SK-N-DZ (cell line): ENCODE measurements around the gene CTSO. TPM values are rescaled to one million over a fixed set of nuclear protein-coding genes. Genes with fewer than 3 reads are reported as not detected.
A peak's percentile ranks its signal among the peaks of the same experiment; 100 is the strongest.

ENCODE experiments used
- DNase-seq: peaks from one replicate; pipeline ENCODE4 v3.0.0-alpha.2; 2015; ENCODE audit warnings: low spot score
- polyA plus RNA-seq, 2 experiments: library from polyadenylated mRNA; depleted of rRNA; stranded (reverse); fragments of >200 nt; gene quantifications; 2 replicates each; pipeline ENCODE4 v1.2.3, GENCODE V29; 2014

Gene CTSO
- not detected in 2 replicates for polyA plus RNA-seq (2014; cell fraction: cytosol; rRNA removed)
- polyA plus RNA-seq (2014; cell fraction: nucleus; rRNA removed), result not detected in 2 replicates

- DNase-seq, result peak; percentile 17
Observed at GRCh38 chr4:155953151-155954117, at the start of gene CTSO. TSS of gene CTSO (minus strand) at chr4:155953866. CDS start at chr4:155953847, 19 bp downstream.

GRCh38 chr4:156000491-156000890, 46.8 kb upstream of the CTSO start:
- no peak for DNase-seq

GRCh38 chr4:155999725-156000124, 46.1 kb upstream of the CTSO start:
- no peak for DNase-seq

- no peak for DNase-seq
Observed at GRCh38 chr4:155995069-155995468, 41.4 kb upstream of the CTSO start.

GRCh38 chr4:155984106-155984797, 30.6 kb upstream of the CTSO start:
- DNase-seq, result no peak

GRCh38 chr4:155982736-155983385, 29.2 kb upstream of the CTSO start:
- no peak for DNase-seq

GRCh38 chr4:155978810-155979209, 25.1 kb upstream of the CTSO start:
- DNase-seq, result no peak

GRCh38 chr4:155975511-155975910, 21.8 kb upstream of the CTSO start:
- DNase-seq, result no peak

- no peak for DNase-seq
Observed at GRCh38 chr4:155974996-155975395, 21.3 kb upstream of the CTSO start.

- no peak for DNase-seq
Observed at GRCh38 chr4:155974476-155974749, 20.7 kb upstream of the CTSO start.

- DNase-seq, result no peak
Observed at GRCh38 chr4:155973639-155974475, 20.2 kb upstream of the CTSO start.

- no peak for DNase-seq
Observed at GRCh38 chr4:155972098-155972497, 18.4 kb upstream of the CTSO start.

GRCh38 chr4:155966731-155967395, 13.2 kb upstream of the CTSO start:
- DNase-seq, result no peak

GRCh38 chr4:155966171-155966570, 12.5 kb upstream of the CTSO start:
- DNase-seq, result no peak

GRCh38 chr4:155964016-155964891, 10.6 kb upstream of the CTSO start:
- DNase-seq, result no peak

- DNase-seq, result no peak
Observed at GRCh38 chr4:155962767-155963166, 9.1 kb upstream of the CTSO start.

GRCh38 chr4:155961575-155961974, 7.9 kb upstream of the CTSO start:
- DNase-seq, result no peak

GRCh38 chr4:155960522-155960921, 6.9 kb upstream of the CTSO start:
- DNase-seq, result no peak

GRCh38 chr4:155959417-155959816, 5.8 kb upstream of the CTSO start:
- DNase-seq, result no peak

- DNase-seq, result no peak
Observed at GRCh38 chr4:155956461-155956860, 2.8 kb upstream of the CTSO start.
